ENCODE measurements around the gene KIF20B. TPM values are rescaled to one million over a fixed set of nuclear protein-coding genes. Genes with fewer than 3 reads are reported as not detected.

KIF20B gene
- total RNA-seq, 1 donor from 2014 or later: 71.5 TPM

GRCh38 chr10:89670926-89671325, 30.5 kb upstream of the KIF20B start:
- no peaks in the 10 kb centered on the region for H3F3A ChIP-seq (ENCODE audit: low read depth)
- DNase-seq (ENCODE audit: low spot score): no peak
- H3K36me3 ChIP-seq: no peaks in the 10 kb centered on the region
- H2AFZ ChIP-seq (replicated peaks): no peak overlapping the region
- no peak overlapping the region for H3K27ac ChIP-seq
- Mint-ChIP-seq H3K36me3 (peaks cover 1% of the 10 kb centered on the region), H3K4me1 (peaks cover 6% of the 10 kb centered on the region), H3K9me3 (no peaks in the 10 kb centered on the region), H3K4me3 (no peak overlapping the region), H3K27ac (no peak overlapping the region), H3K27me3 (ENCODE audit: insufficient read depth, low read depth) (no peaks in the 10 kb centered on the region)
- no peak overlapping the region for H3K9ac ChIP-seq
- TF ChIP-seq CTCF (IDR thresholded peaks at IDR 0.05) (no peak), EZH2phosphoT487 (IDR thresholded peaks at IDR 0.05) (no peak), EZH2 (IDR thresholded peaks at IDR 0.05) (no peak)
- H3K79me2 ChIP-seq (ENCODE audit: low read depth): no peaks in the 10 kb centered on the region
- H3K27me3 ChIP-seq: no peaks in the 10 kb centered on the region
- no peak overlapping the region for H3K4me3 ChIP-seq
- peaks cover 13% of the 10 kb centered on the region for H3K4me1 ChIP-seq
- H3K9me3 ChIP-seq (ENCODE audit: low read depth): no peaks in the 10 kb centered on the region
- no peak overlapping the region for H3K4me2 ChIP-seq
- no peaks in the 10 kb centered on the region for H4K20me1 ChIP-seq (ENCODE audit: low read depth)

DNA sequence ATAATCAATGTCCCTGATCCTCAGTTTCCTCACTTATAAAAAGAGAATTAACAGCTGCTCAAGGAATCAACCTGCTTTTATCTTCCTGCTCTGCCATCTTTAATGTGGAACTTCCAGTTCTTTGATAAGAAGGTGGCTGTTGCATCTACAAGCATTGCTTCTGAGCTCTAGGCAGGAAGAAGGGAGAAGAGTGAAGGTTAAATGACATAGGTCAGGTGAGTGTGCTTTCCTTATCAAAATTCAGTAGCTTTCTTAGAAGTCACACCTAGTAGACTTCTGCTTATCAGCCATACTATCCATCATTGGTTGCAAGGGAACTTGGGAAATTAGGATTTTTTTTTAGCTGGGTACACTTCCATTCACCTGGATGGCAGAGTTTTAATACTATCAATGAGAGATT, 24.0 kb upstream of the KIF20B start:
- TF ChIP-seq EZH2phosphoT487 (IDR thresholded peaks at IDR 0.05) (no peak), CTCF (IDR thresholded peaks at IDR 0.05) (no peak), EZH2 (IDR thresholded peaks at IDR 0.05) (no peak)
- H3K27me3 Mint-ChIP-seq (ENCODE audit: insufficient read depth, low read depth): no peaks in the 10 kb centered on the region
- Histone ChIP-seq H2AFZ (replicated peaks) (no peak overlapping the region), H4K20me1 (ENCODE audit: low read depth) (no peaks in the 10 kb centered on the region), H3K27ac (no peak overlapping the region), H3K79me2 (ENCODE audit: low read depth) (no peaks in the 10 kb centered on the region), H3F3A (ENCODE audit: low read depth) (no peaks in the 10 kb centered on the region), H3K9ac (no peak overlapping the region), H3K9me3 (ENCODE audit: low read depth) (no peaks in the 10 kb centered on the region), H3K36me3 (no peaks in the 10 kb centered on the region), H3K4me2 (no peak overlapping the region), H3K4me3 (no peak overlapping the region), H3K4me1 (peaks cover 13% of the 10 kb centered on the region), H3K27me3 (no peaks in the 10 kb centered on the region)
- DNase-seq (ENCODE audit: low spot score): no peak
- H3K9me3 Mint-ChIP-seq: no peaks in the 10 kb centered on the region
- H3K27ac Mint-ChIP-seq: no peak overlapping the region
- H3K4me3 Mint-ChIP-seq: no peak overlapping the region
- H3K36me3 Mint-ChIP-seq: no peaks in the 10 kb centered on the region
- H3K4me1 Mint-ChIP-seq: peaks cover 6% of the 10 kb centered on the region

GRCh38 chr10:89679986-89680385, 21.4 kb upstream of the KIF20B start:
- Histone ChIP-seq H3K9me3 (ENCODE audit: low read depth) (no peaks in the 10 kb centered on the region), H3K4me3 (no peak overlapping the region), H3K4me2 (no peak overlapping the region), H3K27me3 (no peaks in the 10 kb centered on the region), H3K4me1 (peaks cover 10% of the 10 kb centered on the region), H3K79me2 (ENCODE audit: low read depth) (no peaks in the 10 kb centered on the region), H3K36me3 (no peaks in the 10 kb centered on the region), H2AFZ (replicated peaks) (no peak overlapping the region), H3F3A (ENCODE audit: low read depth) (no peaks in the 10 kb centered on the region), H3K9ac (no peak overlapping the region), H3K27ac (no peak overlapping the region), H4K20me1 (ENCODE audit: low read depth) (no peaks in the 10 kb centered on the region)
- H3K9me3 Mint-ChIP-seq: no peaks in the 10 kb centered on the region
- H3K36me3 Mint-ChIP-seq: no peaks in the 10 kb centered on the region
- no peak overlapping the region for H3K27ac Mint-ChIP-seq
- no peak for TF ChIP-seq EZH2 (IDR thresholded peaks at IDR 0.05)
- TF ChIP-seq CTCF (IDR thresholded peaks at IDR 0.05): no peak
- TF ChIP-seq EZH2phosphoT487 (IDR thresholded peaks at IDR 0.05): no peak
- DNase-seq (ENCODE audit: low spot score): no peak
- no peak overlapping the region for H3K4me3 Mint-ChIP-seq
- H3K27me3 Mint-ChIP-seq (ENCODE audit: insufficient read depth, low read depth): no peaks in the 10 kb centered on the region
- peaks cover under 1% of the 10 kb centered on the region for H3K4me1 Mint-ChIP-seq

Data from neural progenitor cell (in vitro differentiated cells).